ENCODE data around the gene NUP62.
"Not testable (repeated sequence)": the region's sequence is repeated elsewhere in the genome, so short reads cannot be mapped to it uniquely, and the experiment has no call there.

The NUP62 gene

DNA sequence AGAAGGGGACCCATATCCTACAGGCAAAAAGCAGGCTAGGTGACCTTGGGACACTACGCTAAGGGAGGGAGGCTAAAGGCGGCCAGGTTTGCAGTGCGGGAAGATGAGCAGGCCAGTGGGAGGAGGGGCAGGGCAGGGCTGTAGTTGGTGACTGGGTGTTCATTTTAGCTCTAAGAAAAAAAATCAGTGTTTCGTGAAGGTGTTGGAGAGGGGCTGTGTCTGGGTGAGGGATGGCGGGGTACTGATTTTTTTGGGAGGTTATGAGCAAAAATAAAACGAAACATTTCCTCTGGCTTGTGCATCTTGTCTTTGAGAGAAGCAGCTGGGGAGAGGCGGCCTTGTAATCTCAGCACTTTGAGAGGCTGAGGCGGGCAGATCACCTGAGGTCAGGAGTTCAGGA is 4.3 kb upstream of the NUP62 start:
- Histone ChIP-seq H3K9ac (ENCODE audit: low read depth, low read length) (no peak overlapping the region), H3K9me3 (replicated peaks; ENCODE audit: low read length) (no peaks in the 10 kb centered on the region), H3K36me3 (ENCODE audit: insufficient read depth, low read length) (peaks cover 17% of the 10 kb centered on the region), H3K27me3 (ENCODE audit: control insufficient read depth, insufficient read depth, low read length) (no peaks in the 10 kb centered on the region), H3K4me1 (ENCODE audit: control insufficient read depth, insufficient read depth, low read length) (peaks cover 3% of the 10 kb centered on the region), H3K4me3 (ENCODE audit: low read length) (no peak overlapping the region), H3K4me2 (ENCODE audit: low read length) (no peak overlapping the region)

GRCh38 chr19:49932731-49933131 is 3.4 kb upstream of the NUP62 start:
- Histone ChIP-seq H3K4me3 (ENCODE audit: low read length) (no peak overlapping the region), H3K9ac (ENCODE audit: low read depth, low read length) (no peak overlapping the region), H3K9me3 (replicated peaks; ENCODE audit: low read length) (no peaks in the 10 kb centered on the region), H3K4me2 (ENCODE audit: low read length) (no peak overlapping the region), H3K27me3 (ENCODE audit: control insufficient read depth, insufficient read depth, low read length) (no peaks in the 10 kb centered on the region), H3K36me3 (ENCODE audit: insufficient read depth, low read length) (peaks cover 18% of the 10 kb centered on the region), H3K4me1 (ENCODE audit: control insufficient read depth, insufficient read depth, low read length) (peaks cover 3% of the 10 kb centered on the region)

DNA sequence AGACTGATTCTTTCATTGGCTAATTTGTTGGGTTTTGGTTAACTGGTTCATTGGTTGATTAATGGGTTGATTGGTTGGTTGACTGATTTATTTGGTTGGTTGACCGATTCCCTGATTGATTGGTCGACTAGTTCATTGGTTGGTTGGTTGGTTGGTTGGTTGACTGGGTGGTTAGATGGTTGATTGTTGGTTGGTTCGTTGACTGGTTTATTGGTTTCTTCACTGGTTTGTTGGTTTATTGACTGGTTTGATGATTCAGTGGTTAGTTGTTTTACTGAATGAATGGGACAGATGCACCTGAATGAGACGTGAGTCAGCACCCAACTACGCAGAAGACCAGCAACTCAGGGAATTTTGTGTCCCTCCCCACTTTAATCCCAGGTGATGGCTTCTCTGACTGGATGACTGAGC is 2.7 kb upstream of the NUP62 start:
- H3K27me3 ChIP-seq (ENCODE audit: control insufficient read depth, insufficient read depth, low read length), result no peaks in the 10 kb centered on the region
- peaks cover 25% of the 10 kb centered on the region for H3K36me3 ChIP-seq (ENCODE audit: insufficient read depth, low read length)
- H3K4me2 ChIP-seq (ENCODE audit: low read length), result no peak overlapping the region
- no peak overlapping the region for H3K9ac ChIP-seq (ENCODE audit: low read depth, low read length)
- peaks cover 10% of the 10 kb centered on the region for H3K4me1 ChIP-seq (ENCODE audit: control insufficient read depth, insufficient read depth, low read length)
- no peaks in the 10 kb centered on the region for H3K9me3 ChIP-seq (replicated peaks; ENCODE audit: low read length)
- no peak overlapping the region for H3K4me3 ChIP-seq (ENCODE audit: low read length)

DNA sequence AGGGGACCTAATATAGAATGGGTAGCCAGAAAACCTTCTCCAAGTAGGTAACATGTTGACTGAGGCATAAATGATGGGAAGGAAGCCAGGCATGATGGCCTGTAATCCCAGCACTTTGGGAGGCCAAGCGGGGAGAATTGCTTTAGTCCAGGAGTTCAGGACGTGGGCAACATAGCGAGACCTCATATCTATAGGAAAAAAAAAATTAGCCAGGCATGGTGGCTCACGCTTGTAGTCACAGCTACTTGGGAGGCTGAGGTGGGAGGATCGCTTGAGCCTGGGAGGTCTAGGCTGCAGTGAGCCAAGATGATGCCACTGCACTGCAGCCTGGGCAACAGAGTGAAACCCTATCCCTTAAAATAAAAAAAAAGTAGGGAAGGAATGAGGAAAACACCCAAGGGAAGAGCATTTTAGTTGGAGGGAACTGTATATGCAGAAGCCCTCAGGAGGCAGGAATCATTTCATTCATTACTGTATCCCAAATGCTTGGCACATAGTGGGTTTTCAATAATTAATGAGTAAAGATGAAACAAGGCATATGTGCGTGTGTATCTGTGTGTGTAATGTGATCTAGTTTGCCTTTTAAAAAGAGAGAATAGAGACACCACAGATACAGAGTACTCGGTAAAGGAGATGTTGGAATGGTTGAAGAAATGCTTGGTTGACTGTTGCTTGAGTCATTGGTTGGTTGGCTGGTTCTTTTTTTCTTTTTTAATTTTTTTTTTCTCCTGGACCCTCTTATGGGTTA is 2.2 kb upstream of the NUP62 start:
- H3K4me2 ChIP-seq (ENCODE audit: low read length), result no peak overlapping the region
- no peak overlapping the region for H3K4me3 ChIP-seq (ENCODE audit: low read length)
- H3K9ac ChIP-seq (ENCODE audit: low read depth, low read length), result no peak overlapping the region
- H3K27me3 ChIP-seq (ENCODE audit: control insufficient read depth, insufficient read depth, low read length), result no peaks in the 10 kb centered on the region
- H3K36me3 ChIP-seq (ENCODE audit: insufficient read depth, low read length), result peaks cover 28% of the 10 kb centered on the region
- H3K9me3 ChIP-seq (replicated peaks; ENCODE audit: low read length), result no peaks in the 10 kb centered on the region
- H3K4me1 ChIP-seq (ENCODE audit: control insufficient read depth, insufficient read depth, low read length), result peaks cover 10% of the 10 kb centered on the region

- Histone ChIP-seq H3K4me1 (ENCODE audit: control insufficient read depth, insufficient read depth, low read length) (peaks cover 10% of the 10 kb centered on the region), H3K4me3 (ENCODE audit: low read length) (peak overlapping the region; percentile 64), H3K36me3 (ENCODE audit: insufficient read depth, low read length) (peaks cover 30% of the 10 kb centered on the region), H3K9me3 (replicated peaks; ENCODE audit: low read length) (no peaks in the 10 kb centered on the region), H3K27me3 (ENCODE audit: control insufficient read depth, insufficient read depth, low read length) (no peaks in the 10 kb centered on the region), H3K9ac (ENCODE audit: low read depth, low read length) (no peak overlapping the region), H3K4me2 (ENCODE audit: low read length) (peak overlapping the region; percentile 86)
Observed at GRCh38 chr19:49930483-49931011, 1.2 kb upstream of the NUP62 start.

DNA sequence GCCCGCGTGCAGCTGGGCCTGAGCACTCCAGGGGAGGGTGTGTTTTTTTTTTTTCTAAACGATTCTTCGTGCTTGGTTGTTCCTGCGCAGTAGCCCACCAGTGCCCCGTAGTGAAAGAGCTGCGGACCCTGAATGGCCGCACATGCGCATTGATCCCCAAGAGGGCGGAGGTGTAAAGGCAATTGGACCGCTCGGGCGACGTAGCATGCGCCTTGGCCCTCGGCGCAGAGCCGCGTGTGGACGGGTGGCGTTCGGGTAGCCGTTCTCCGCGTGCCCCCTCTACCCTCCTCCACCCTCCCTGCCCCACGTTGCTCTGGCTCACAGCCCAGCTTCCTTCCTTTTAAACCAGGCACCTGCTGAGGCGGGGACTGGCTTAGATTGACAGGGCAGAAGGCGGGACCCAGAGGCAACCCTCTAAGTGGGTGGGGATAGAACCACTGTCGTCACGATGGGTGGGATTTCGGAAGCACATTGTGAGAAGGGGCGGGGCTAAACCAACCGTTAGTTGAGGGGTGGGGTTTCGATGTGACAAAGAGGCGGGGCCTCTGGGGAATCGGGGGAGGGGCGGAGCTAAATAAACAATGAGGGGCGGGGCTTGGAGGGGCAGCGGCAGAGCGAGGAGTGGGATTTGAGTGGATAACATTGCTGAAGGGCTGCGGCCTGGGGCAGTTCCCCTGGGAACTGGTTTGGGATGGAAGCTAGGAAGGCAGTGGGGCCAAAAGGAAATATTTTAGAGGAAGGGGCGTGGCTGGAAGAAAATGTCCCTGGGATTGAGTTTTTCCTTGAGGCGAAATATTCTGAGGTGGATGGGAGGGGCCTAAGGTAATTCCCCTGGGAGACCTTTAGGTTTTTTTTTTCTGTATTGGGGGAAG is 543 bp upstream of the NUP62 start:
- Histone ChIP-seq H3K36me3 (ENCODE audit: insufficient read depth, low read length) (peaks cover 32% of the 10 kb centered on the region), H3K4me2 (ENCODE audit: low read length) (peak overlapping the region; percentile 86), H3K4me1 (ENCODE audit: control insufficient read depth, insufficient read depth, low read length) (peaks cover 15% of the 10 kb centered on the region), H3K9ac (ENCODE audit: low read depth, low read length) (peak overlapping the region; percentile 98), H3K27me3 (ENCODE audit: control insufficient read depth, insufficient read depth, low read length) (no peaks in the 10 kb centered on the region), H3K4me3 (ENCODE audit: low read length) (peak overlapping the region; percentile 83), H3K9me3 (replicated peaks; ENCODE audit: low read length) (no peaks in the 10 kb centered on the region)

- Histone ChIP-seq H3K4me2 (ENCODE audit: low read length) (peak overlapping the region; percentile 86), H3K4me3 (ENCODE audit: low read length) (peak overlapping the region; percentile 83), H3K9ac (ENCODE audit: low read depth, low read length) (peak overlapping the region; percentile 36), H3K36me3 (ENCODE audit: insufficient read depth, low read length) (peaks cover 42% of the 10 kb centered on the region), H3K9me3 (replicated peaks; ENCODE audit: low read length) (no peaks in the 10 kb centered on the region), H3K27me3 (ENCODE audit: control insufficient read depth, insufficient read depth, low read length) (no peaks in the 10 kb centered on the region), H3K4me1 (ENCODE audit: control insufficient read depth, insufficient read depth, low read length) (peaks cover 32% of the 10 kb centered on the region)
Observed at GRCh38 chr19:49927526-49928264, 1.6 kb downstream of the NUP62 start.

- no peak overlapping the region for H3K9ac ChIP-seq (ENCODE audit: low read depth, low read length)
- H3K27me3 ChIP-seq (ENCODE audit: control insufficient read depth, insufficient read depth, low read length), result no peaks in the 10 kb centered on the region
- H3K4me2 ChIP-seq (ENCODE audit: low read length), result no peak overlapping the region
- H3K9me3 ChIP-seq (replicated peaks; ENCODE audit: low read length), result no peaks in the 10 kb centered on the region
- H3K36me3 ChIP-seq (ENCODE audit: insufficient read depth, low read length), result peaks cover 41% of the 10 kb centered on the region
- no peak overlapping the region for H3K4me3 ChIP-seq (ENCODE audit: low read length)
- peaks cover 44% of the 10 kb centered on the region for H3K4me1 ChIP-seq (ENCODE audit: control insufficient read depth, insufficient read depth, low read length)
Observed at GRCh38 chr19:49926515-49926914, 2.8 kb downstream of the NUP62 start.

DNA sequence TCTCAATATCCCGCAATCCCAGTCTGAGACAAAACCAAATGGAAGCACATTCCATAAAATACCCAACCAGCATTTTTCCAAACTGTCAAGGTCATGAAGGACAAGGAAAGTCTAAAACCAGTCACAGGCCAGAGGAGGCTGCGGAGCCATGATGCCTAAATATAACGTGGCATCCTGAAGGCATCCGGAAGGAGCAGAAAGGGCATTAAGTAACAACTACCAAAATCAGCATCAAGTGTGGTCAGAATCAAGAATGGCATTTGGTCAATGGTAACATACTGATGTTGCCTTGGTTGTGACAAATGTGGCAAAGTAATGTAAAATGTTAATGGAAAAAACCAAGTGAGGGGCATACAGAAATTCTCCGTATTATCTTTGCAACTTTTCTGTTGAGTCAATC is 3.8 kb downstream of the NUP62 start:
- no peaks in the 10 kb centered on the region for H3K9me3 ChIP-seq (replicated peaks; ENCODE audit: low read length)
- H3K9ac ChIP-seq (ENCODE audit: low read depth, low read length), result no peak overlapping the region
- no peak overlapping the region for H3K4me3 ChIP-seq (ENCODE audit: low read length)
- no peaks in the 10 kb centered on the region for H3K27me3 ChIP-seq (ENCODE audit: control insufficient read depth, insufficient read depth, low read length)
- peaks cover 39% of the 10 kb centered on the region for H3K36me3 ChIP-seq (ENCODE audit: insufficient read depth, low read length)
- no peak overlapping the region for H3K4me2 ChIP-seq (ENCODE audit: low read length)
- peaks cover 47% of the 10 kb centered on the region for H3K4me1 ChIP-seq (ENCODE audit: control insufficient read depth, insufficient read depth, low read length)

GRCh38 chr19:49924881-49925210 is 4.5 kb downstream of the NUP62 start:
- not testable (repeated sequence) for H3K9me3 ChIP-seq (replicated peaks; ENCODE audit: low read length); H3K27me3 ChIP-seq (ENCODE audit: control insufficient read depth, insufficient read depth, low read length); H3K9ac ChIP-seq (ENCODE audit: low read depth, low read length); H3K4me3 ChIP-seq (ENCODE audit: low read length)
- Histone ChIP-seq H3K4me2 (ENCODE audit: low read length) (peak overlapping the region; percentile 34), H3K4me1 (ENCODE audit: control insufficient read depth, insufficient read depth, low read length) (peaks cover 47% of the 10 kb centered on the region), H3K36me3 (ENCODE audit: insufficient read depth, low read length) (peaks cover 42% of the 10 kb centered on the region)

Measured in skeletal muscle satellite cell (primary cell).